HL-60 (cell line): ENCODE measurements around the gene IL31RA.

Experiments
- DNase-seq, 2 experiments: peaks; one replicate each; pipeline ENCODE4 v3.0.0-alpha.2; 2010 to 2020; ENCODE audit warnings: low read depth in 1 of 2, low spot score in 1 of 2
- H3K27ac ChIP-seq: fragments of 250-450 bp; sonication (Bioruptor Pico); replicated peaks from 2 replicates; pipeline ENCODE4 v1.5.1; 2020; ENCODE audit warnings: mild to moderate bottlenecking, moderate library complexity
- H3K27me3 ChIP-seq: fragments of 250-450 bp; sonication (Bioruptor Pico); 2 replicates; pipeline ENCODE4 v1.5.1; 2021; ENCODE audit warnings: mild to moderate bottlenecking, moderate library complexity; ENCODE audit not compliant: insufficient read depth, poor library complexity, severe bottlenecking
- H3K4me3 ChIP-seq: replicated peaks from 2 replicates; pipeline ENCODE4 v1.5.1; 2011; ENCODE audit warnings: mild to moderate bottlenecking, control low read depth, low read length; ENCODE audit not compliant: insufficient read depth
- CTCF ChIP-seq: IDR thresholded peaks from one replicate; pipeline ENCODE4 v1.5.1; 2011; ENCODE audit warnings: low read length, control low read depth, inconsistent platforms; ENCODE audit not compliant: insufficient read depth
- GABPA ChIP-seq: IDR thresholded peaks from 2 replicates; pipeline ENCODE4 v1.6.1; 2012; ENCODE audit warnings: low read depth
- POLR2AphosphoS5 ChIP-seq: IDR thresholded peaks from 2 replicates; pipeline ENCODE4 v1.6.1; 2012; ENCODE audit warnings: low read depth
- REST ChIP-seq: IDR thresholded peaks from 2 replicates; pipeline ENCODE4 v1.6.1; 2012; ENCODE audit warnings: low read depth; ENCODE audit not compliant: insufficient replicate concordance
- SPI1 ChIP-seq: IDR thresholded peaks from 2 replicates; pipeline ENCODE4 v1.6.1; 2012; ENCODE audit warnings: low read depth, mild to moderate bottlenecking, borderline replicate concordance

Gene IL31RA

DNA sequence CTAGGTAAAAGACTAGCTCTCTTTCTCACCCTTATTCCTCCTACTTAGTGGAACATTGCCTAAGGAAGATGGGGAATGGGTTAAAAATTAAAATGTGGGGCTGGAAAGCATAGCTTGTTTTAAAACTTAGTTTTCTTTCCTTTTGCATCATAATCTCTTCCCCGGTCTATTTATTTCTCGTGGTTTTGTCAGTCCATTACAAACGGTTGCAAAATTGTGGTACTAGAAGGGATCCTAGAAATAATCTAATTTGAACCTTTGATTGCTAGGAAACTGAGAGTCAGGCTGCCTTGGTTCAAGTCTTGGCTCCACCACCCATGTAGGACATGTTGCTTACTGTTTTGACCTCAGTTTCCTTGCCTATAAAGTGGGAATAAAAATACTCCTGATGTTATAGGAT lies 1.3 kb downstream of the IL31RA start:
- no peaks in the 10 kb centered on the region for H3K27me3 ChIP-seq
- no peak overlapping the region for H3K27ac ChIP-seq
- TF ChIP-seq POLR2AphosphoS5: no peak
- TF ChIP-seq CTCF: no peak
- TF ChIP-seq REST: no peak
- TF ChIP-seq GABPA: no peak
- no peak for TF ChIP-seq SPI1
- no peak for DNase-seq
- H3K4me3 ChIP-seq: no peak overlapping the region

DNA sequence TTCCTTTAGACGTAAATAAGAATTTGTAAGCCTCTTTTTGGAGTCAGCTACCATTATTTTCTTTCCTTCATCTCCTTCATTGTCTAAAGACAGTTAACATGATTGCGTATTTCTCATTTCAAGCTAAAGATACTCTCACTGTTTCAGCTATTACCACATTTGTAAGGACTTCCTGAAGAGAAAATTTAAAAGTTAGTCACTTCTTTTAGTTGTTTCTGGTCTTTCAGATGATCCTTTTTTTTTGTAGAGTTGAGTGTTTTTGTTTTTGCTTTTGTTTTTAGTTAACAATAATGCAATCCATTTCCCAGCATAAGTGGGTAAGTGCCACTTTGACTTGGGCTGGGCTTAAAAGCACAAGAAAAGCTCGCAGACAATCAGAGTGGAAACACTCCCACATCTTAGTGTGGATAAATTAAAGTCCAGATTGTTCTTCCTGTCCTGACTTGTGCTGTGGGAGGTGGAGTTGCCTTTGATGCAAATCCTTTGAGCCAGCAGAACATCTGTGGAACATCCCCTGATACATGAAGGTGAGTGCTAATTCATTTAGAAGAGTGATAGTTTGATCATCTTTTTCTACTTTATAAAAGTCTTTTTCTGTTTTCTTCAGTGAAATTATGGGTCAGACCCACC lies 2.0 kb downstream of the IL31RA start:
- Histone ChIP-seq H3K4me3 (0 out of 2 replicates have a peak overlapping the region, but pooled peaks have one; percentile 2), H3K27me3 (no peaks in the 10 kb centered on the region), H3K27ac (no peak overlapping the region)
- no peak for TF ChIP-seq POLR2AphosphoS5
- no peak for TF ChIP-seq GABPA
- no peak for TF ChIP-seq REST
- TF ChIP-seq CTCF: no peak
- no peak for TF ChIP-seq SPI1
- no peak for DNase-seq

DNA sequence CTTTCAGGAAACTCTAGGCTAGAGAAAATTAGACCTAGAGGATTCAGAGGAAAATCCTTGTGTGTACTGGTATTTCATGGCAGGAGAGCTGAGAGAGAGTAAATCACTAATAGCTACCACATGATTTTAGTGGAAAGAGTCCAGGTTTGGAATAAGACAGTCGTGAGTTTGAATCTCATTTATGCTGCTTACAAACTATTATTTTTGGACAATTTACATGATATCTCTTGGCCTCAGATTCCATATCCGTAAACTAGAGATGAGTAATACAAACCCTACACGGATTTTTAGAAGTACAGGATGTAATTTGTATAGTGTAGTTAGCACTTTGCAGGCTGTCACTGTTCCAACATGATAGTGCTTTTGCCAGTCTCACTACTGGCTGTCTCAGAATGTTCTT lies 2.7 kb downstream of the IL31RA start:
- no peak overlapping the region for H3K27ac ChIP-seq
- no peak overlapping the region for H3K4me3 ChIP-seq
- no peaks in the 10 kb centered on the region for H3K27me3 ChIP-seq
- no peak for TF ChIP-seq POLR2AphosphoS5
- TF ChIP-seq SPI1: no peak
- no peak for TF ChIP-seq CTCF
- no peak for TF ChIP-seq REST
- no peak for TF ChIP-seq GABPA
- no peak for DNase-seq
